SK-N-SH treated with all-trans-retinoic acid at 6 μM for 48 hours (cell line): Measurements from ENCODE around the gene ASL.
"Not testable (repeated sequence)": the region's sequence is repeated elsewhere in the genome, so short reads cannot be mapped to it uniquely, and the experiment has no call there.

ENCODE experiments used
- ARNTL ChIP-seq: fragments of 450-650 bp; formaldehyde crosslinking; IDR thresholded peaks from 2 replicates; pipeline ENCODE4 v1.5.0; 2020; ENCODE audit warnings: low read depth, mild to moderate bottlenecking, moderate library complexity, borderline replicate concordance
- CREB5 ChIP-seq: fragments of 250-450 bp; sonication (Bioruptor Pico); IDR thresholded peaks from 2 replicates; pipeline ENCODE4 v1.5.1; 2020; ENCODE audit warnings: low read depth, mild to moderate bottlenecking, moderate library complexity
- CSDC2 ChIP-seq: fragments of 250-450 bp; sonication (Bioruptor Pico); IDR thresholded peaks from 2 replicates; pipeline ENCODE4 v1.5.0; 2020; ENCODE audit warnings: mild to moderate bottlenecking, moderate library complexity
- CSRNP3 ChIP-seq: fragments of 250-450 bp; sonication (Bioruptor Pico); IDR thresholded peaks from 2 replicates; pipeline ENCODE4 v1.5.1; 2021; ENCODE audit warnings: mild to moderate bottlenecking, moderate library complexity
- PPARA ChIP-seq: fragments of 250-450 bp; sonication (Bioruptor Pico); IDR thresholded peaks from 2 replicates; pipeline ENCODE4 v1.5.0; 2020; ENCODE audit warnings: mild to moderate bottlenecking, borderline replicate concordance
- RARB ChIP-seq: fragments of 250-450 bp; sonication (Bioruptor Pico); IDR thresholded peaks from 2 replicates; pipeline ENCODE4 v1.8.0; 2021; ENCODE audit warnings: mild to moderate bottlenecking, moderate library complexity
- SNAI2 ChIP-seq: fragments of 250-450 bp; sonication (Bioruptor Pico); IDR thresholded peaks from 2 replicates; pipeline ENCODE4 v1.5.0; 2020; ENCODE audit warnings: mild to moderate bottlenecking, moderate library complexity
- ZFP3 ChIP-seq: fragments of 250-450 bp; sonication (Bioruptor Pico); IDR thresholded peaks from 2 replicates; pipeline ENCODE4 v1.5.0; 2020; ENCODE audit warnings: mild to moderate bottlenecking, moderate library complexity
- ZFP30 ChIP-seq: fragments of 450-650 bp; formaldehyde crosslinking; IDR thresholded peaks from 2 replicates; pipeline ENCODE4 v1.5.0; 2022; ENCODE audit warnings: mild to moderate bottlenecking, moderate library complexity
- ZNF70 ChIP-seq: fragments of 450-650 bp; formaldehyde crosslinking; IDR thresholded peaks from 2 replicates; pipeline ENCODE4 v1.5.0; 2020; ENCODE audit warnings: mild to moderate bottlenecking, moderate library complexity
- ZNF8 ChIP-seq: fragments of 450-650 bp; formaldehyde crosslinking; IDR thresholded peaks from 2 replicates; pipeline ENCODE4 v1.5.0; 2020; ENCODE audit warnings: mild to moderate bottlenecking, moderate library complexity

GRCh38 chr7:66127172-66127571 is 51.6 kb downstream of the ASL start:
- peak; percentile 25; the same call in 1 of the 2 replicates for TF ChIP-seq ZFP3 (CRISPR knock-in tag)
- not testable (repeated sequence) for TF ChIP-seq CSRNP3; RARB (CRISPR knock-in tag); ZNF70 (CRISPR knock-in tag); SNAI2 (CRISPR knock-in tag); ZFP30 (CRISPR knock-in tag); CREB5 (CRISPR knock-in tag); ZNF8 (CRISPR knock-in tag); ARNTL; PPARA (CRISPR knock-in tag)
- TF ChIP-seq CSDC2 (CRISPR knock-in tag) = peak; percentile 67
